ENCODE data around the gene UBAP1L.
"Not testable (repeated sequence)": the region's sequence is repeated elsewhere in the genome, so short reads cannot be mapped to it uniquely, and the experiment has no call there.

Gene UBAP1L

GRCh38 chr15:65082303-65082953, 32.6 kb downstream of the UBAP1L start:
- DNase-seq, result no peak

GRCh38 chr15:65081758-65082157, 33.2 kb downstream of the UBAP1L start:
- no peak for DNase-seq

DNA sequence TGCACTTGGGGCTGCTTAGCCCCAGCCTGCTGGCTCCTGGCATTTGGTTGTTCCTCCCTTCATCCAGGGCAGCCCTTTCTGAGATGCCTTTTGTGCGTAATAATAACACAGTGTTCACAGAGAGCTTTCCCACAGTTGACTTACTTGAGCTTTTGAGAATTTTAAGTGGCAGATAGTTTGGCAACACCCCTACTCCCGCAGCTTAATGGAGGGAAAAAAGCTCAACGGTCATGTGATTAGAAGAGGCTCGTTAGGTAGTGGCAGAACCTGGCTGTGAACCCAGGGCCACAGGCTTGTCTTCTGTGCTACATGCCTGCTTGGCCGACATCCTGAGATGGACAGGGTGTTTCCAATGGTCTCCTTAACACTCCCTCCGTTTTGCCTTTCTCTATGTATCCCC, 33.7 kb downstream of the UBAP1L start:
- no peak for DNase-seq

DNA sequence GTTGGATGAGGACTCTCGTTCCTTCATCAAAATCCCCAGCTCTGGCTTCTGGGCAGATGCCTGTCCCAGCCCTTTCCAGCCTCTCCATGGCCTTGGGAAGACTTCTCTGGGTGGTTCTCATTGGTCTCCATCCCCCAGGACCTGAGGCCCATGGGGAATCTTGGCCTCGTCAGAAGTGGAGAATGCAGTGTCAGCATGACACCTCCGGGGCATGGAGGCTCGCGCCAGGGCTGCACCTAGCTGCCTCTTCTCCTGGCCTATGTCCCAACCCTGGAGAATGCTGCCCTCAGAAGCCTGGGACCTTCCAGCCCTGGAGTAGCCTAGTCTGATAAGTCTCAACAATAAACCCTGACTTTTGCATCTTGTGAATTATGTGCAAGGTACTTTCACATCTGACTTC, 35.4 kb downstream of the UBAP1L start:
- no peak for DNase-seq

DNA sequence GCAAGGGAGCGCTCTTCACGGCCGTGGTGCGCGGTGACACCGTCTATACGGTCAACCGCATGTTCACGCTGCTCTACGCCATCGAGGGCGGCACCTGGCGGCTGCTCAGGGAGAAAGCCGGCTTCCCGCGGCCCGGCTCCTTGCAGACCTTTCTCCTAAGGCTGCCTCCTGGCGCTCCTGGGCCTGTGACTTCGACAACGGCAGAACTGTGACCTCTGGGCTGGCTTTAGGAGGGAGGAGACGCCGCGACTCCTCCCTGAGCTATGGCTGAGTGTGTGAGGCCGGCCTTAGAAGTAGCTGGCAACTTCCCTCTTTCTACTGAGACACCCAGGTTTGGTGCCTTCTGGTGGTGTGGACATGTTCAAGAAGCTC, 37.0 kb downstream of the UBAP1L start:
- DNase-seq, result peak; percentile 8

GRCh38 chr15:65077291-65077980, 37.6 kb downstream of the UBAP1L start:
- DNase-seq, result no peak

DNA sequence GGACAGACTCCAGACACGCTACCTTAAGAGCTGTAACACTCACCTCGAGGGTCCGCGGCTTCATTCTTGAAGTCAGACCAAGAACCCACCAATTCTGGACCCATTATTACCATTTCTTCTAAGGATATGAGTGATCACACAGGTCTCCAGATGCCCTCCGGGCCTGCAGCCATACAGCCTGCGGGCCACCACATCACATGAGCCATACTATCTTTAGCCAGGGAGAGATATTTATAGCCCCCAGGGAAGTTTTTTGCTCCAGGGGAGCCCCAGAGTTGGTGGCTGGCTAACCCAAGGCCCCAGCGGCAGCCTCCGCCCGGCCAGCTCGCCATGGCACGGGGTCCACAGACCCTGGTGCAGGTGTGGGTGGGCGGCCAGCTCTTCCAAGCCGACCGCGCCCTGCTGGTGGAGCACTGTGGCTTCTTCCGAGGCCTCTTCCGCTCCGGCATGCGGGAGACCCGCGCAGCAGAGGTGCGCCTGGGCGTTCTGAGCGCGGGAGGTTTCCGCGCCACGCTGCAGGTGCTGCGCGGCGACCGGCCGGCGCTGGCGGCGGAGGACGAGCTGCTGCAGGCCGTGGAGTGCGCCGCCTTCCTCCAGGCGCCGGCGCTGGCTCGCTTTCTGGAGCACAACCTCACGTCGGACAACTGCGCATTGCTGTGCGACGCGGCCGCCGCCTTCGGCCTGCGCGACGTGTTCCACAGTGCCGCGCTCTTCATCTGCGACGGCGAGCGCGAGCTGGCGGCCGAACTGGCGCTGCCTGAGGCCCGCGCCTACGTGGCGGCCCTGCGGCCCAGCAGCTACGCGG, 38.3 kb downstream of the UBAP1L start, which contains the start of gene KBTBD13:
KBTBD13 (plus strand) TSS at position 261 of the 805 bp plus-strand sequence; CDS start at position 331, 70 bp downstream.
- no peak for DNase-seq

DNA sequence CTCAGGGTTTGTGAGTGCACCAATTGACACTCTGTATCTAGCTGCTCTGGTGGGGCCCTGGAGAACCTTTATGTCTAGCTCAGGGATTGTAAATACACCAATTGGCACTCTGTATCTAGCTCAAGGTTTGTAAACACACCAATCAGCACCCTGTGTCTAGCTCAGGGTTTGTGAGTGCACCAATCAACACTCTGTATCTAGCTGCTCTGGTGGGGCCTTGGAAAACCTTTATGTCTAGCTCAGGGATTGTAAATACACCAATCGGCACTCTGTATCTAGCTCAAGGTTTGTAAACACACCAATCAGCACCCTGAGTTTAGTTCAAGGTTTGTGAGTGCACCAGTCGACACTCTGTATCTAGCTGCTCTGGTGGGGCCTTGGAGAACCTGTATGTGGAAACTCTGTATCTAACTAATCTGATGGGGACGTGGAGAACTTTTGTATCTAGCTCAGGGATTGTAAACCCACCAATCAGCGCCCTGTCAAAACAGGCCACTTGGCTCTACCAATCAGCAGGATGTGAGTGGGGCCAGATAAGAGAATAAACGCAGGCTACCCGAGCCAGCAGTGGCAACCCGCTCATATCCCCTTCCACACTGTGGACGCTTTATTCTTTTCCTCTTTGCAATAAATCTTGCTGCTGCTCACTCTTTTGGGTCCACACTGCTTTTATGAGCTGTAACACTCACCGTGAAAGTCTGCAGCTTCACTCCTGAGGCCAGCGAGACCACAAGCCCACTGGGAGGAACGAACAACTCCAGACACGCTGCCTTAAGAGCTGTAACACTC, 39.2 kb downstream of the UBAP1L start:
- DNase-seq, result not testable (repeated sequence)

- not testable (repeated sequence) for DNase-seq
Observed at GRCh38 chr15:65074946-65075345, 40.1 kb downstream of the UBAP1L start.

GRCh38 chr15:65072617-65073016, 42.4 kb downstream of the UBAP1L start:
- DNase-seq, result no peak

DNA sequence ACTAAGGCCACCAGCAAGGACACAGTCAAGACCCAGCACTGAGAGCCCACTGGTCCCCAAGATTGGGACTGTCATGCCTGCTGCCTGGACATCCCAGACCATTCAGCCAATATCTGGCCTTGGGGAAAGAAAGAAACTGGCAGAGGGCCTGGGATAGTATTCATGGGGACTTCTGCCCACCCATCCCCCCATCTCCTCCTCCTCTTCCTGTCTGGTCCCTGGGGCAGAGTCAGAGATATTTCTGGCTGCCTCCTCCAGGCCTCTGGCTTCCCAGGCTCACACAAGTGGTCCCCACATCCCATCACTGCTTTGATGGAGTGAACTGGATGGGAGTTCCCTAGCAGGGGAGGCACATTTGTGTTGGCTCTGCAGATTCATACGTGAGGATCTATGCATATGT, 43.0 kb downstream of the UBAP1L start:
- no peak for DNase-seq

DNA sequence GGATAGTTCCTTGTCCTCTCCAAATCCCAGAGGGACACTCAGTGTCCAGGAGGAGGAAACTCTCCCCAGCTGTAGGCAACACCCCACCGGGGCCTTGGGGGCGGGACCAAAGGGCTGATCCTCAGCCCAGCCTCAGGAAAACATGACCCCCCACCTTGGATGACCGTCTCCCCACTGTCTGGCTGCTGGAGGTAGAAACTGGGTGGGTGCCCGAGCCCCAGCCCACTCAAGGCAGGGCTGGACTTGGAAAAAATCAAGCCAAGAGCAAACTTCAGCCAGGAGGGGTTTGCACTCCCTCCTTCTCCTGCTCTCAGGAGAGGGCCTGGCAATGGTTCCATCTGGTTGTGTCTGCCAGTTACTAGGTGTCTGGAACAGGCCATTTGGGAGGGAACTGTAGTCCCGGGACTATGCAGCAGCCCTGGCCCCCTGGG, 43.6 kb downstream of the UBAP1L start:
- DNase-seq, result no peak

- DNase-seq, result no peak
Observed at GRCh38 chr15:65069779-65070546, 45.0 kb downstream of the UBAP1L start.

DNA sequence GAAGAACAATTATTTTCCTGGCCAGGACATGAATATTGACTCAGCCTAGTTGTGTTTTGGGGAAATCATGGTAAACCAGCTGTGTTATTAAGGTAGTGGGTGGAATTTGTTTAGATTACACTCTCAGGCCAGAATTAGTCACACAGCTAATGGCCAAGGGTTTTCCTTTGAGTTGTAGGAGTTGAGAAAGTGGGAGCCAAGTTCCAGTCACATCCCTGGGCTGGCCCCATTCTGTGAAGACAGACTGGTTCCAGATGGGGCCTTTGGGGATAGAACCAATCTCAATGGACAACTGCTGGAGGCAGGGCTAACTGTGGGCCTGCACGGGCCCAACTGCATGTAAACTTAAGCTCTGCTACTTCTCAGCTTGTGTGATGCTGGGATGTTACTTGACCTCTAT, 45.8 kb downstream of the UBAP1L start:
- no peak for DNase-seq

GRCh38 chr15:65068403-65068788, 46.6 kb downstream of the UBAP1L start:
- no peak for DNase-seq

GRCh38 chr15:65067645-65068402, 47.2 kb downstream of the UBAP1L start, which contains the start of gene RASL12:
TSS of gene RASL12 (minus strand) at chr15:65067991. CDS start at chr15:65067835, 156 bp downstream.
- DNase-seq, result no peak

- DNase-seq, result no peak
Observed at GRCh38 chr15:65067317-65067644, 47.7 kb downstream of the UBAP1L start.

- no peak for DNase-seq
Observed at GRCh38 chr15:65066635-65067316, 48.2 kb downstream of the UBAP1L start.

DNA sequence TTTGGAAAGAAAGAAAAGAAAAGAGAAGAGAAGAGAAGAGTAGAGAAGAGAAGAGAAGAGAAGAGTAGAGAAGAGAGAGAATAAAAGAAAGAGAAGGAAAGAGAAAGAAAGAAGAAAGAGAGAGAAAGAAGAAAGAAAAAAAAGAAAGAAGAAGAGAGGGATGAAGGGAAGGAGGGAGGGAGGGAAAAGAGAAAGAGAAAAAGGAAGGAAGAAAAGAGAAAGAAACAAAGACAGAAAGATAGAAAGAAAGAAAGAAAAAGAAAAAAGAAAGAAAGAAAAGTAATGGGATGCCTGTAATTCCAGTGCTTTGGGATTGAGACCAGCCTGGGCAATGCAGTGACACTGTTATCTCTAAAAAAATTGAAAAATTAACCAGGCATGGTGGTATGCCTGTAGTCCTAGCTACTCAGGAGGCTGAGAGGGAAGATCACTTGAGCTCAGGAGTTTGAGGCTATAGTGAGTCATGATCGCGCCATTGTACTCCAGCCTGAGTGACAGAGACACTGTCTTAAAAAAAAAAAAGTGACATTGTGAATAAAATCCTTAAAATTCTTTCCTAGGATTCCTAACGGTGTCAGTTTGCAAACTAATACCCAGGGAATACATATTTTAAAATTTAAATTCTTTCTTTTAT, 48.9 kb downstream of the UBAP1L start:
- no peak for DNase-seq

GRCh38 chr15:65062726-65063125, 52.3 kb downstream of the UBAP1L start:
- no peak for DNase-seq

Measured in OCI-M1 (cell line).